ENCODE measurements around the gene NEMP1. TPM values are rescaled to one million over a fixed set of nuclear protein-coding genes. Genes with fewer than 3 reads are reported as not detected.
A peak's percentile ranks its signal among the peaks of the same experiment; 100 is the strongest.

The NEMP1 gene
- total and polyA plus RNA-seq, 2 of the 13 experiments (the other 11 are each of a cell fraction or from before 2014, with no cell fraction given) = 11.4 to 12.9 TPM

GRCh38 chr12:57078519-57079404 is at the start of gene NEMP1 (continued):
- TF ChIP-seq ATF4 (CRISPR knock-in tag; IDR thresholded peaks at IDR 0.05) (peak in 1 of 2 experiments; percentile 21; a peak in 1 of 4 replicates), MAX (IDR thresholded peaks at IDR 0.05) (peak; percentile 96), PTBP1 (IDR thresholded peaks at IDR 0.05; ENCODE audit: low read depth, low read length, poor library complexity, severe bottlenecking) (no peak), KLF9 (CRISPR knock-in tag; IDR thresholded peaks at IDR 0.05; ENCODE audit: low read depth) (no peak), RBM39 (IDR thresholded peaks at IDR 0.05; ENCODE audit: low read depth, low read length, poor library complexity, severe bottlenecking) (no peak), ZBTB49 (CRISPR knock-in tag; IDR thresholded peaks at IDR 0.05; ENCODE audit: borderline replicate concordance) (no peak), DNMT1 (CRISPR knock-in tag; IDR thresholded peaks at IDR 0.05) (no peak), ZNF235 (CRISPR knock-in tag; IDR thresholded peaks at IDR 0.05; ENCODE audit: borderline replicate concordance) (no peak), MTF1 (CRISPR knock-in tag; IDR thresholded peaks at IDR 0.05) (no peak), RCOR2 (CRISPR knock-in tag; IDR thresholded peaks at IDR 0.05) (no peak), HNRNPUL1 (IDR thresholded peaks at IDR 0.05; ENCODE audit: low read depth, low read length) (no peak), NFAT5 (CRISPR knock-in tag; IDR thresholded peaks at IDR 0.05) (no peak), ZNF678 (CRISPR knock-in tag; IDR thresholded peaks at IDR 0.05) (no peak), ZNF207 (IDR thresholded peaks at IDR 0.05; ENCODE audit: borderline replicate concordance) (no peak), PAX8 (CRISPR knock-in tag; IDR thresholded peaks at IDR 0.05; ENCODE audit: borderline replicate concordance) (no peak), MTERF4 (CRISPR knock-in tag; IDR thresholded peaks at IDR 0.05) (no peak), ZNF121 (CRISPR knock-in tag; IDR thresholded peaks at IDR 0.05) (no peak), ARNT2 (CRISPR knock-in tag; IDR thresholded peaks at IDR 0.05; ENCODE audit: low read depth) (peak; percentile 91), SKI (IDR thresholded peaks at IDR 0.05; ENCODE audit: partially characterized antibody) (peak; percentile 33), GATAD2A (CRISPR knock-in tag; IDR thresholded peaks at IDR 0.05) (no peak)

Data from HepG2 (cell line).